Stimulated activated CD8-positive, alpha-beta memory T cell treated with anti-CD3 and anti-CD28 coated beads, Interleukin-7, amount 100 ng/mL, for 1 hour (primary cell): ENCODE results near the gene CISTR.
"Not testable (repeated sequence)": the region's sequence is repeated elsewhere in the genome, so short reads cannot be mapped to it uniquely, and the experiment has no call there.

Source experiments
- DNase-seq, 2 donors: peaks; one replicate each; pipeline ENCODE4 v3.0.0-alpha.2; 2020; ENCODE audit warnings: low read depth in 2 of 2

Gene CISTR

GRCh38 chr12:53762793-53763192, 11.0 kb upstream of the CISTR start:
- DNase-seq, result not testable (repeated sequence)

GRCh38 chr12:53761306-53761705, 9.5 kb upstream of the CISTR start:
- no peak for DNase-seq

GRCh38 chr12:53759261-53759660, 7.5 kb upstream of the CISTR start:
- no peak for DNase-seq

DNA sequence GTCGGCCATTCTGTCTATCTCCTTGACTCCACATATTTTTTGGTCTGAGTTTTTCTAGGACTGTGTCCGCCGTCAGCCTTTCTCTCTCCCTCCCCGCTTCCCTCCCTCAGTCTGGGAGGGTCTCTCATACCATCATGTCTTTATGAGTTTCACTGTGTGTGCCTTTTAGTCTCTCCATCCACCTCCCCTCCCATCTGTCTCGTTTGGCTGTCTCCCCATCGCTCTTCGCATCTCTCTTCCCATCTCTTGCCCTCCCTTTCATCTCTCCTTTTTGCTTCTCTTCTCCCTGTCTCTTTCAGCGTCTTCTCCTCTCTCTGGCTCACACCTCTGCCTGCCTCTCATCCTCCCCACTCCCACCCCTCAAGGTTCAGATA, 6.9 kb upstream of the CISTR start:
- DNase-seq, result no peak

DNA sequence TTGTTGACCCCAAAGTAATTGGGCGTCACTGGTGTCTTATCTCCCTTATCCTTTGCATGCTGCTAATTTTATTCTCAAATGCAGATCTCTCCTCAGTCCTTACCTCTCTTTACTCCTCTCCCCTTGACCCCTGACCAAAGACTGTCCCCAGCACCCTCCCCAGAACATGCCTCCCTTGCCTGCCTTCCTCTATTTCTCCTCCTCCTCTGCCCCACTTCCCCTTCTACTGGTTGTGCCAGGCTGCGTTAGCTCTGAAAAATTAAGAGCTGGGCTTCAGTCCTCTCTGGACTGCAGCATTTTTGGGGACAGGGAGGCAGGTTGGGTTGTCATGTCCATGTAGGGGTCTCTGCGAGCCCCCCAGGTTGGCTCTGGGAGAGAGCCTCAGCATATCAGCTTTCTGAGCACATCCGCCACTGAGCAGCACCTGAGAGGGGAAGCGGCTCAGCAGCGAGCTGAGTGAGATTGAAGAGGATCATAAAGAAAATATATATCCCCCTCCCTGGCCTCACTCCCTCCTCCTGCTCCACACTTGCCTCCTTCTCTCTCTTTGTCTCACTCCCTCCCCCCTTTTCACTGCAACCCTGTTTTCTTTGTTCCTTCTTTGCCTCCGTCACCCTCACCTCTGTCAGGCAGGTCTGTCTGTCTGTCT, 6.4 kb upstream of the CISTR start:
- no peak for DNase-seq

DNA sequence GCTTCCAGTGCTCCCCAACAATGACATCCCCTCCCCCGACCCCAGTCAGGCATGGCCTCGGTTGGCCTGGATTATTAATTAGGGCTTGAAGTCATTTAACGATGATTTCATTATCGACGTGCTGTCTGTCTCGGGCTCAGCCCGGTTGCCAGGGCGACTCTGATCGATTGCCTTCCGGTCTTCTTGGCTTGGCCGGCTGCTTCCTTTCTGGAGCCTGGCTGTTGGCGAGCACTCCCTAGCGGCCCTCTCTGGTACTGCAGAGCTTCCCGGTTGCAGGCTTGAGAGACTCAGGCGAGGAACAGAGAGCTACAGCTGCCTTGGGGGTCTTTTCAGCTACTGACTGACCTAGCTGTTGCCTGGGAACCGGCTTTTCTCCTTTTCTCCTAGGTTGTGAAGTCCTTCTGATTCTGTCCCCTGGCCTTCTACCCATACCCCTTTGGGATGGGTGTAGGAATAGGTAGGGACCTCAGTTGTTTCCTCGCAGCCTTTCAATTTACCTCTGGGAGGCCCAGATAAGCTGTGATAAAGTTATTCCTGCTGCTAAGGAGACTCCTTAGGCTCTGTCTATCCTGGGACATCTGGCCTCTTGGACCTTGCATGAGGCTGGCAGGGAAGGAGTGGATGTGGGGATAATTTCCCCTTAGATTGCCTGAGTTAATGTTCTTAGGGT, 5.5 kb upstream of the CISTR start:
- peak; percentile 62 to 65 for DNase-seq

DNA sequence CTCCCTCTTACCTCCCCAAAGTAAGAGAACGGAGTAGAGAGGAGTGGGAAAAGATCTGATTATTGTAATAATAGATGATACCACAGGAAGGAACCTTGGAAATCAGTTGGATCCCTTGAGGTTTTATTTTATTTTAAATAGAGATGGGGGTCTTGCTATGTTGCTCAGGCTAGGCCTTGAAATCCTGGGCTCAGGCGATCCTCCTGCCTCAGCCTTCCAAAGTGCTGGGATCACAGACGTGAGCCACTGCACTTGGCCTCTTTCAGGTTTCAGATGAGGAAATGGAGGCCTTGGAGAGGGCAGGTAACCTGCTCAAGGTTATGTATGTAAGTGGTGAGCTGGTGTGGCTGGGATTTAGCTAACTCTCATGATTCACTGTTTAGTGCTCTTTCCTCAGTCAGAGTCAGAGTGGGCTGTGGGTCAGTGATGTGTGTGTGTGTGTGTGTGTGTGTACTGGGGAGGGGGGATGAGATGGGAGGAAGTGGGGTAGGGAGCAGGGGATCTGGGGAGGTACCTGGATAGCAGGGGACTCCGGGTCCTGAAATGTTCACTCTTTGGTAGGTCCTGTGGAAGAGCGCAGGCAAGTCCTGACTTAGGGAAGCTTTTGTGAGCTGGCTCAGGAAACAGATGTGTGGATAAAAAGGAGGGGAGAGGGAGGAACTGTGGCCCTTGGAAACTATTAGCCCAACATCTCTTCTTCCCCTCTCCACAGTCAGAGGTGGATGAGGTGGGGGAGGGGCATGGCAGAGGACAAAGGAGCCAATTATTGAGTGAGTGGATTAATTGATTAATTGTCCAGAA, 4.7 kb upstream of the CISTR start:
- DNase-seq, result no peak

DNA sequence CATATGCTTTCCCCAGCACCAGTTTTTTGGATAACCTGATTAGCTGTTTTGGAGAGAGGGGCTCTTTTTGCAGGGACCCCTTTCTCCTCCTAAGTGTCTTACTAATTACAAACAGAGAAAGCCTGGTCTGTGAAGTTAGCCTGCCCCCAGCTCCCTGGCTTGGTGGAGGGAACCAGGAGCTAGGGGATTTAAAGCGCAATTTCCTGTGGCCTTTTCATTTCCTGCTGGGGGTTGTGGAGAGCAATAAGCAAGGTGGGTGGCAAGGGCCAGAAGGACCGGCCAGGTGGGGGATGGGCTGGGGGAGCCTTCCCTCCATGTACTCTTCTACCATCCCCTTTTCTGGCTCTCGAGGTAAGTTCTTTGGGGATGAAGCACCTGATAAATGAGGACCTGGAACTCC, 4.1 kb upstream of the CISTR start:
- DNase-seq, result no peak

DNA sequence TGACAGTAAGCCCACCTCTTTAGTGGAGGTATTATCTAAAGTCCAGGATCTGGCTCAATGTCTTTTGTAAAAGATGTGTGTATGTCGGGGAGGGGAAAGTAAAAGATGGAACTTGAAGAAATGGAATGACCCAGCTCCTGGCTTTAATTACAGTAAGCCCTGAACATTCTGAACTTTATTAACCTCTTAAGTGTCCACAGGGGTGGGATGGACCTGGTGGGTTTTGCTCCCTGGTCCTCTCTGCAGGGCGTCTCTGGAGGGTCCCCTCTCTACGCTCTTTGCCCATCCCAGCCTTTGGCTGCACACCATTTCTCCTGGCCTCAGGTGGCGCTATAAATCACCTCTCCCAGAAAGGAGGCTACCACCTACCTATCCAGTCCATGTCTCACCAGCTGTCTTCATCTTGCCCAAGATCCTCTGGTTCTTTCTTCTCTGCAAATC, 3.7 kb upstream of the CISTR start:
- no peak for DNase-seq

DNA sequence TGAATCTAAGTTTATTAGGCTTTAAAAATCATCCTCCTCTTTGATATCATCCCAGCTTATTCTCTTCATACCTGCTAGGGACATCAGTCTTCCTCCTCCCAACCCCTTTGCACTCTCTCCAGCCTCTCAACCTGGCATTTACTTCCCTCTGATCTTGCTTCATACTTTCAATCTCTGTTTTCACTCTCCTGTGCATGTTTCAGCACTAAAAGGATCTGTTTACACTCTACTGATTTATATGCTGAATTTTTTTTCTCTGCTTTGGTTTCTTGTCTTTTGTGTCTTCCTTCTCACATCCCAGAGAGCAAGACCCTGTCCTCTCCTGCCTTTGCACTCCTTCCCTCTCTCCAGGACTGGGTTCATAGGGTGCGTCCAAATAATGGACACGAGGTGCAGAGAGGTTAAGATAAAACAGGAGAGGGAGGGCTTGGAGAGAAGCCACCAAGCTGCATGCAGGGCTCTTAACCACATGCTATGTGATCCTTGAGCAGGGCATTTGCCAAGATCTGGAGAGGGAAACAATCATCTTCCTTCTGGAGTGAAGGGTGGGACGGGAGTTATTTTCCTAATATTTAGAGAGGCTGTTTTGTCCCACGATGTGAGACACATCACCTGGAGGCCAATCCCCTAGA, 3.0 kb upstream of the CISTR start:
- DNase-seq, result no peak

DNA sequence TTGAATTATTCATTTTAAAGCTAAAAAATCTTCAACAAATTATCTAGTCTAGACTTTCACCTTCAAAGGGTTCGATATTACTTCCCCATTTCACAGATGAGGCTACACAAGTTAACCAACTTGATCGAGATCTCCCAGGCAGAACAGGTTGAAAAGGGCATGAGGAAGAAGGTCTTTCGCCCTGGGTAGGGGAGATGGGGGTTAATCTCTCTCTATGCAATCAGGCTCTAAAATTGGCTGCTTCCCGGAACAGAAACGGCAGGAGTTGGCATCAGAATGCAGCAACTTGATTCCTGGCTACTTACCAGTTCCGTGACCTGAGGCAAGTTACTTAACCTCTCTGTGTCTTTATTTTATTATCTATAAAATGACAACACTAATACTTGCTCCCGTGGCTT, 2.4 kb upstream of the CISTR start:
- no peak for DNase-seq

- no peak for DNase-seq
Observed at GRCh38 chr12:53752621-53753020, 842 bp upstream of the CISTR start.

- DNase-seq, result no peak
Observed at GRCh38 chr12:53752192-53752601, 418 bp upstream of the CISTR start.

- no peak for DNase-seq
Observed at GRCh38 chr12:53750812-53751335, 905 bp downstream of the CISTR start.

DNA sequence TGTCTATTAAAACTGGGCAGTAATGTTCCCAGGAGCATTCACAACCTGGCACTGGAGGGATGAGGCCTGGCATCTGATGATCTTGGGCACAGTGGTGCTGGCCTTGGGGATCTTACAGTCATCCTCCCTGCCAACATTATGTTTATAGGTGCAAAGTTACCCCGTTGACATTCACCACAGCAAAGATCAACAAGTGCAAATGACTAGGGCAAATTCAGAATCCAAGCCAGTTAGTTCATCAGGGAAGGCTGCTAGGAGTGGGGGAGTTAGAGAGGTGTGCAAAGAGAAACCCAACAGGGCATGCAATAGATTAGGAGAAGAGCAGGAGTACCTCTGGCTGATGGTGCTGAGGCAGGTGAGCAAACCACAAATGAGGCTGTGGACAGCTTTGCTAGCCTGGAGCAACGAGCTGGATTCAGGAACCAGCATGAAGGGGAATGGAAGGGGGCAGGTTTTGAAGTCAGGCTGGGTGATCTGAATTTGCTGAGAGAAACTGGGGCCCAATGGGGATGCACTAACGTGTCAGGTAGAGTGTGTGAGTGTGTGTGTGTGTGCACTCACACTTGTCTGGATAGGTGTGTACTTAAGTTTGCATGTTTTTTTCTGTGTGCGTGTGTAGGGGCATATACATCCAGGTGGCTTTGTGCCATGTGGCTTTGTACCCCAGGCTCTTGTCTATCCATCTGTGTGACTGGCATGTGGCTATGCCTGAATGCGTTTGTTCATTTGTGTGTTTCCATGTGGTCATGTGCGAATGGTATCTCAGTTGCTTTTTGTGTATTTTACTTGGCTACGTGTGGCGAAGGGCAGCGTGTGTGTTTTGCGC, 1.6 kb downstream of the CISTR start:
- no peak for DNase-seq

GRCh38 chr12:53748072-53748840, 3.5 kb downstream of the CISTR start:
- no peak for DNase-seq

DNA sequence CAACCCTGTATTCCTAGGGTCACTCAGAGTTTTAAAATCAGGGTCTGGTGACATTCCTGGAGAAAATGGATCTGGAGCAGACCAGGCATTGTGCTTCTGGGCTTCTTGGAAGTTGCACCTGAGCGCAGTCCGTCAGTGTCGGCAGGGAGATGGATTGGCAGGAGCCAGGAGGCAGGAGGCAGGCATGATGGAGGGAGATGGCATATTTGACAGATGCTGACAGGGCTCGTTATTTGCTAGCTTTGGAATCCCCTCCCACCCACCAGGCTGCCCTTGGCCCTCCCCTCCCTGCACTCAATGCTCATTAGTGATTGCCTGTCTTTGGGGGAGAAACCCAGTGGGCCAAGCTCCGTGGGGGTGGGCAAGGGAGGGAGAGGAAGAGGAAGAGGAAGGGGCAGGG, 4.7 kb downstream of the CISTR start:
- DNase-seq, result no peak

- peak; percentile 69 to 74 for DNase-seq
Observed at GRCh38 chr12:53746592-53747092, 5.1 kb downstream of the CISTR start.

GRCh38 chr12:53744751-53745150, 7.0 kb downstream of the CISTR start:
- DNase-seq, result no peak

DNA sequence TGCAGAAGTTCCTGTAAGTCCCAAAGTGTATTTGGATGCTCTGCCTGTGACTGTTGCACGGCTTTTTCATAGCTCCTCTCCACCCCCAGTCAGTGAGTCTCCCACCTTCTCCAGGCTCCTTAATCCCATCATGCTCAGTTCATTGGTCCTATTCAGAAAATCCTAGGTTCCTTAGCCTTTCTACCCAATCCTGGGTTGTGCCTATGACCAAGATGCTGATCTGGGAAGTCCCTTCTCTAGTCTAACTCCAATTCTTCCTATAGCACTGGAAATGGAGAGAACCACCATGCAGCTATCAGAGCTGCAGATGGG, 7.7 kb downstream of the CISTR start:
- DNase-seq, result no peak
